Gastrocnemius medialis (tissue), 4 donors: Measurements from ENCODE around the gene MGRN1.

ENCODE experiments used
- CTCF ChIP-seq, 5 experiments: fragments of 450-650 bp in 3 of 5; fragments of 200-600 bp in 2 of 5; sonication (generic) in 2 of 5; IDR thresholded peaks in 4 of 5; conservative IDR thresholded peaks in 1 of 5; 1 replicate in 4 of 5; 2 replicates in 1 of 5; pipeline ENCODE4 v1.5.1; 2016 to 2019; ENCODE audit warnings: antibody characterized with exemption in 5 of 5, mild to moderate bottlenecking in 3 of 5, moderate library complexity in 3 of 5
- POLR2A ChIP-seq, 2 donors: fragments of 450-650 bp; IDR thresholded peaks; one replicate each; pipeline ENCODE4 v1.6.1; 2017; ENCODE audit warnings: antibody characterized with exemption in 2 of 2, mild to moderate bottlenecking in 2 of 2, moderate library complexity in 2 of 2

GRCh38 chr16:4681471-4682083 is 57.0 kb downstream of the MGRN1 start:
- TF ChIP-seq POLR2A (IDR thresholded peaks at IDR 0.05) (no peak), CTCF (IDR thresholded peaks at IDR 0.05 in 4 of 5, conservative IDR thresholded peaks at IDR 0.05 in 1 of 5) (no peak)
